Jurkat, Clone E6-1 (cell line): Measurements from ENCODE around the gene DYRK2.
A peak's percentile ranks its signal among the peaks of the same experiment; 100 is the strongest.

Source experiments
- DNase-seq: peaks from one replicate; pipeline ENCODE4 v3.0.0-alpha.2; 2011; ENCODE audit warnings: low read depth, low spot score
- H3K4me3 ChIP-seq: 2 replicates; pipeline ENCODE4 v1.5.1; 2011; ENCODE audit warnings: mild to moderate bottlenecking, low read length, control low read depth, moderate library complexity

Gene DYRK2

DNA sequence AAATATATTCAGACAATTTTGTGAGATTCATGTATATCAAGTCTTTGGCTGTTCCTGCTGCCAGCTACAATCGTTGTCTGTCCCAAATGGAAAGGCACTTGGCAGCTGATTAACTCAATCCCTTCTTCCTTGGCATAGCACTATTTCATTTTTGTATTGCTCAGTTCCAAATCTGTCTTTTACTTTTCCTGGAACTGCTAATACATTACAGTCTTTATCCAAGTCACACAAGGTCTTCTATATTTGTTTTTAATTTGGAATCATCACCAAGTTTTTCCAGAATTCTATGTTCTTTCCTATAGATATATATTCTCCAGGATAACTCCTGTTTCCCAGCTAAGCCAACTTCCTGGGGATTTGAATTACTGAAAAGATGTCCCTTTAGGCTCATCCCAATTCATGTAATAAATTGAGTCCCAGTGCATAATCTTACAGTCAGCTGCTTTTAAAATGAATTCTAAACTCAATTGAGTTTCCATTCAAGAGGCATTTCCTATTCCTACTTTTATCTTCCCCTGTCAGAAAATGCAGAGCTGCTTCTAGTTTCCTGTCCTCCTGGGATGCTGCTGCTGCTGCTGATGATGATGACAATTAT is 45.9 kb downstream of the DYRK2 start:
- no peak for DNase-seq

DNA sequence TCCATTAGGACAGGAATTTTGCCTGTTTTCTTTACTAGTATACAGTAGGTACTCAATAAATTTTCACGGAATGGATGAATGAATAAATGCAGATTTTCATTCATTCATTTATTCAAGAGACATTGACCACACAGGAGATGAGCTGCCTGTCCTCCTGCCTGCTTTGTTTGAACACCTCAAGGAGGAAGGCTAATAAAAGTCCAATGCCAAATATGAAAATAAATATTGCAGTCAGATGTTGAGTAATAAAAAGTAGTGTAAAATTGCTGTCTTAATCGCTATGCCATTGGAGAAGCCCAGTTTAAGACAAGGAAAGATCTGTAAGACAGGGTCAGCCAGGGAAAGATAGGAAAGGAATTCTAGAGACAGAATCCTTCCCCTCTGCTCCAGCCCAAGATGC is 47.4 kb downstream of the DYRK2 start:
- H3K4me3 ChIP-seq = no peak overlapping the region
- DNase-seq = no peak

More for the DNA sequence above, 45.9 kb downstream of the DYRK2 start:
- H3K4me3 ChIP-seq = no peak overlapping the region

DNA sequence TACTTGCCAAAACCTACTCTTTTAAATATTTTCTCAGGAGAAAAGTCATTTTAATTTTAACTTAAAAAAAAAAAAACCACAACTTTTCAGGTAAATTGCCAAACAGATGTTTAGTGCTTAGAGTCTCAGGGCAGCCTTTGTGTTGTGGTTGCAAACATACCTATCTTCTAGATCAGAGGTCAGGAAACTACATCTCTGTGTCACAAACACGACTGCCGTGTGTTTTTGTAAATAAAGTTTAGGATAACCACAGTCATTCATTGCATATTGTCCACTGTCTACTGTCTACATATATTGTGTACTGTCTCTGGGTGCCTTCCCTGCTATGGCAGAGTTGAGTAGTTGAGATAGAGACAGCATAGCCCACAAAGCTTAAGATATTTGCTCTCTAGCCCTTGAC is 48.9 kb downstream of the DYRK2 start:
- no peak overlapping the region for H3K4me3 ChIP-seq
- peak; percentile 87 for DNase-seq

DNA sequence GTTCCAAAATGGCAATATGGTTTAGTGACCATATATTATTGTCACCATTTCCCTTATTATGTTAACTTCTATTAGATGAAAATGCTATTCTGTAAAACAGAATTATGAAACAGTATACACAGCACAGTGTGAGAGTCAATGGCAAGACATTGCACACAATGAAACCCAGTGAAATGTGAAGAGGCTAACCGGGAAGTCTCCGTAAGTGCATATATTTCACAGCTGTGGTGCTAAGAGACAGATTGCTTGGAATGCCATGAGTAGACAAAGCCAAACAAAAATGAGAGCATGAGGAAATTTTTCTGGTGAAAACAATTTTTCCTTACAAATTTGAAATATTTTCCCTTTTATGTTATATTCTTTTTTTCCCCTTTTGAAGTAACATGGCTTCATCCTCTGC is 49.4 kb downstream of the DYRK2 start:
- H3K4me3 ChIP-seq = no peak overlapping the region
- DNase-seq = no peak

- peak overlapping the region; percentile 31 for H3K4me3 ChIP-seq
- peak; percentile 97 for DNase-seq
Observed at GRCh38 chr12:67698672-67699581, 50.4 kb downstream of the DYRK2 start.

DNA sequence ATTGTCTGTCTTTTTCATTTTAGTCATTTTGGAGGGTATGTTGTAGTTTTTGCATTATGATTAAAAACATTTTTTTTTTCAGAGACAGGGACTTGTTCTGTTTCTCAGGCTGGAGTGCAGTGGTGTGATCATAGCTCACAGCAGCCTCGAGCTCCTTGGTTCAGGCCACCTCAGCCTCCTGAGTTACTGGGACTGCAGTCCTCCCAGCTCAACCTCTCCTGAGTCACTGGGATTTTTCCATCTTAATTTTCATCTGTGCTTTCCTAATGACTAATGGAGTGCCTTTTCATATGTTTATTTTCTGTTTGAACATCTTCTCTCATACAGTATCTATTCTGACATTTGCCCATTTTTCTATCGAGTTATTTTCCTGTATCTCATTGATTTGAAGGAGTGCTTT is 52.6 kb downstream of the DYRK2 start:
- H3K4me3 ChIP-seq = no peak overlapping the region
- DNase-seq = no peak

DNA sequence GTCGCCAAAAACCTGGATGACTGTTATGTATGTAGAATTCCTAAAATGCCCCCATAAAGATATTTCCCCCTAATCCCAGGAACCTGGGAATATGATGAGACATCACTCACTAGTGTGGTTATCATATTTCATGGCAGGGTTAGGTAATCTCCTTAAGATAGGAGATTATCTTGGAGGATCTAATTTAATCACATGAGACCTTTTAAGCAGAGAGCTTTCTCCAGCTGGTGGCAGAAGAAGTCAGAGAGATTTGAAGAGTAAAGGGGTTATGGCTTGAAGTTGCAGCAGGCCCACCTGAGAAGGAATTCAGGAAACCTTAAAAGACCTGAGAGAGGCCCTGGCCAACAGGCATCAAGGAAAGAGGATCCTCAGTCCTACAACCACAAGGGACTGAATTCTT is 53.6 kb downstream of the DYRK2 start:
- no peak for DNase-seq
- H3K4me3 ChIP-seq = no peak overlapping the region

DNA sequence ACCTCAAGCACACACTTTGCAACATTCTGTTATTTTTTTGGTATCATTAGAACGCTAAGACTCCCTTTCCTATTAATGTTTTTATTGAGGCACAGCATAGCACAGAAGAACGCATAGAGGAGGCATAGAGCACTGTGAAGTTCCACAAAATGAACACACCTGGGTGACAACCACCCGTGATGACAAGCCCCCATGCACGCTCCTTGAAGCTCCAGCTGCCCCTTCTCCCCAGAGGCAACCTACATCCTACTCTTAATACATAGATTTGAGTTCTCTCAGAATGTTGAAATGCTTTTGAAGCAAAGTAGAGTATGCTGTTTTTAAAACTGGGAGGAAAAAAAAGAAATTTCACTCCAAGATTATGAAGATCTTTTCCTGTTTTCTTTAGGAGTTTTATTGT is 55.5 kb downstream of the DYRK2 start:
- no peak for DNase-seq
- no peak overlapping the region for H3K4me3 ChIP-seq

- no peak for DNase-seq
- H3K4me3 ChIP-seq = no peak overlapping the region
Observed at GRCh38 chr12:67705394-67706370, 57.1 kb downstream of the DYRK2 start.

DNA sequence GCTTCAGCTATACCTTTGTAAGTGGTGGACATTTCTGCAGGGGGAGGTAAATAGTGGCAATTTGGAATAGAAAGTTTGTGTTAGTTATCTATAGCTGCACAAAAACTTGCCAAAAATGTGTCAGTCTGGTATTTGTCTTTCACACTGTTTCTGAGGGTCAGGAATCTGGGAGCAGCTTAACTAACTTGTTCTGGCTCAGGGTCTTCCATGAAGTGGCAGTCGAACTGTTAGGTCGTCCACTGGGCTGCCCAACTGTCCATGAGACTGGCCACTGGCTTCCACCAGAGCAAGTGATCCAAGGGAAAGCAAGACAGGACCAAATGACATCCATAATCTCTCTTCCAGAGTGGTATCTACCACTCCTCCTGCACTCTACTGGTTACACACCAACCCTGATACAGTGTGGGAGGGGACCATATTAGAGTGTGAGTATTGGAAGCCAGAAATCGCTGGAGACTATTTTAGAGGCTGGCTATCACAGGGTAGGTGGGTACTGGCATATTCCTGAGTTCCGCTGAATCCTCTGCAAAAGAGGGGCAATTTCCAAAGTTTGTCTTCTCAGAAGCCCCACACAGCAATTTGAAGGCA is 60.9 kb downstream of the DYRK2 start:
- DNase-seq = no peak
- H3K4me3 ChIP-seq = no peak overlapping the region

- no peak for DNase-seq
- H3K4me3 ChIP-seq = no peak overlapping the region
Observed at GRCh38 chr12:67710582-67710981, 62.0 kb downstream of the DYRK2 start.

- no peak overlapping the region for H3K4me3 ChIP-seq
- DNase-seq = no peak
Observed at GRCh38 chr12:67712011-67712410, 63.5 kb downstream of the DYRK2 start.

GRCh38 chr12:67714648-67715047 is 66.1 kb downstream of the DYRK2 start:
- DNase-seq = no peak
- H3K4me3 ChIP-seq = no peak overlapping the region
